Uterus (tissue), 2 donors: Measurements from ENCODE around the gene TBXA2R.

Experiments
- CTCF ChIP-seq, 4 experiments: fragments of 200-600 bp in 2 of 4; fragments of 450-650 bp in 2 of 4; sonication (generic) in 2 of 4; IDR thresholded peaks; one replicate each; pipeline ENCODE4 v1.5.1; 2016 to 2019; ENCODE audit warnings: antibody characterized with exemption in 4 of 4, mild to moderate bottlenecking in 2 of 4, moderate library complexity in 1 of 4
- POLR2A ChIP-seq, 2 donors: fragments of 450-650 bp; IDR thresholded peaks; one replicate each; pipeline ENCODE4 v1.6.1; 2016; ENCODE audit warnings: antibody characterized with exemption in 2 of 2, mild to moderate bottlenecking in 1 of 2, moderate library complexity in 1 of 2

GRCh38 chr19:3648037-3648905 lies 41.6 kb upstream of the TBXA2R start:
- TF ChIP-seq CTCF (IDR thresholded peaks at IDR 0.05) = no peak
- TF ChIP-seq POLR2A (IDR thresholded peaks at IDR 0.05) = no peak
